Subcutaneous adipose tissue (tissue), 4 donors: ENCODE data around the gene IGFN1. TPM values are rescaled to one million over a fixed set of nuclear protein-coding genes. Genes with fewer than 3 reads are reported as not detected.

Experiments used
- total RNA-seq, 4 donors: library from RNA; depleted of rRNA; stranded (reverse); fragments of >200 nt; gene quantifications; one replicate each; pipeline ENCODE4 v1.1.0, GENCODE V29; 2016
- TF ChIP-seq, protein P1 (sequence below): fragments of 450-650 bp; IDR thresholded peaks from one replicate; pipeline ENCODE4 v1.5.1; 2016; ENCODE audit warnings: low read depth, mild to moderate bottlenecking, control low read depth, antibody characterized with exemption, moderate library complexity

The IGFN1 gene
- total RNA-seq, 4 donors from 2014 or later = not detected

DNA sequence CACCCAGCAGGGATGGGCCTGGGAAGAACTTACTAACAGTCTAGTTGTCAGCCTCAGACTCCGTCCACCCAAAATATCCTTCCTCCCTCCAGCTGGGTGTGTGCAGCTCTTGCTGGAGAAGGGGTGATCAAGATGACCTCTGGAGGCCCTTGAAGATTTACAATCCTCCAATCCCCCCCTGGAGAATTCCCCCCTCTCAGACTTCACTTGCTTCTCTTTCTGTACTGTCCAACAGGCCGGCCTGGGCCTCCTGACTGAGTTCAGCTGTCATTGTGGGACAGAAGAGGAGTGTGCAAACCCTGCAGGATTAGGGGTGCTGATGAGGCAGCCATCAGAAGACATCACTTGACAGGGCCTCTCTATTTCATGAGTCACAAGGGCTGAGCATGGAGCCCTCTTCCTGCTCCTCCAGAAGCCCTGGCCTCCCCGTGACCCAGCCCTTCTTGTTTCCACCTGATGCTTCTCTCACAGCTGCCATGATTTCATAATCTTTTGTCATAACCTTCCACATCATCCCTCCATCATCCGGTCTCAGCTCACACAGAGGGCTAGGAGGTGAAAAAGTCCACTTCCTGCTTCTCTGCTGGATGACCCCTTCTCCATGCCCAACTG is 17.5 kb upstream of the IGFN1 start:
- TF ChIP-seq, protein P1, sequence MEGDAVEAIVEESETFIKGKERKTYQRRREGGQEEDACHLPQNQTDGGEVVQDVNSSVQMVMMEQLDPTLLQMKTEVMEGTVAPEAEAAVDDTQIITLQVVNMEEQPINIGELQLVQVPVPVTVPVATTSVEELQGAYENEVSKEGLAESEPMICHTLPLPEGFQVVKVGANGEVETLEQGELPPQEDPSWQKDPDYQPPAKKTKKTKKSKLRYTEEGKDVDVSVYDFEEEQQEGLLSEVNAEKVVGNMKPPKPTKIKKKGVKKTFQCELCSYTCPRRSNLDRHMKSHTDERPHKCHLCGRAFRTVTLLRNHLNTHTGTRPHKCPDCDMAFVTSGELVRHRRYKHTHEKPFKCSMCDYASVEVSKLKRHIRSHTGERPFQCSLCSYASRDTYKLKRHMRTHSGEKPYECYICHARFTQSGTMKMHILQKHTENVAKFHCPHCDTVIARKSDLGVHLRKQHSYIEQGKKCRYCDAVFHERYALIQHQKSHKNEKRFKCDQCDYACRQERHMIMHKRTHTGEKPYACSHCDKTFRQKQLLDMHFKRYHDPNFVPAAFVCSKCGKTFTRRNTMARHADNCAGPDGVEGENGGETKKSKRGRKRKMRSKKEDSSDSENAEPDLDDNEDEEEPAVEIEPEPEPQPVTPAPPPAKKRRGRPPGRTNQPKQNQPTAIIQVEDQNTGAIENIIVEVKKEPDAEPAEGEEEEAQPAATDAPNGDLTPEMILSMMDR = no peak

DNA sequence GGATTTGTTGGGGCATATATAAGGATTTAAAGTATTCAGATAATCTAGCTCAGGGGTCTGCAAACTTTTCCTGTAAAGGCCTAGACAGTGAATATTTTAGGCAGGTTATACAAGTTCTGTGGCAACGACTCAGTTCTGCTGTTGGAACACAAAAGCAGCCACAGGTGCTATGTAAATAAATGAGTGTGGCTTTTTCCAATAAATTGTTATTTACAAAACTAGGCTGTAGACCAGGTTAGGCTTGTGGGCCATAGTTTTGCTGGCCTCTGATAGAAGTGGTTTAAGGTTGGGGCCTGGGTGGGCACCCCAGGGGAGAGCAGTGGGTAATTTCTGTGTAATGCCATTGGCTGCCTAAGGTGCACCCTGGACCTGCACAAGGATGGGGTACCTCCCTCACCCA is 16.9 kb upstream of the IGFN1 start:
- TF ChIP-seq, protein P1 = no peak

DNA sequence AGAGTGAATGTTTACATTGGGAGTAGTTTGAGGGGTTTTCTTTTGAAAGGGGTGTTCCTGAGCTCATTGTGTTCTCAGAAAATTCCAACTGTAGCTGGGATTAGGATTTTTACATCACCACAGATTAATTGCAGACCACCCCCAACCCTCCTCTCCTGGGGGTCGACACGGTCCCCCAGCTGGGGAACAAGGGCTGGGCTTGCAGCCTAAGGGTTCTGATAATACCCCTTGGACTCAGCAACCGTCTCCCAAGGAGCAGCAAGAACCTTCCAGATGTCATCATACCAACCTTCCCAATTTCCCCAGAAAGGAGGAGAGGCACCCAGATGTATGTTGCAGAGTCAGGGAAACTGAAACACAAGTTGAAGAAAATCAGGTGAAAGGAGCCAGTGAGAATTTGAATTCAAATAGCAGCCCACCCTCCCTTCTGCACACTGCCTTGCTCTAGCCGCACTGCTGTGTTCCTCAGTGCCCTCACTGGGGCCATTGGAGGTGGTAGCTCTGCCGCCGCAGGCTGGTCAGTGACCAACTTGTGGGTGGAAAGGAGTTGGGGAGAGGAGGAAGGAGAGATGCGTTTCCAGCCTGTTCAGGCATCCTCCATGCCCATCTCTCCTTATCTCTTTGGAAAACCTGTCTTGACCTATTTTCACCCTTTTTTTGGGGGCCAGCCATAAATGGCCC is 14.7 kb upstream of the IGFN1 start:
- TF ChIP-seq, protein P1 = no peak

DNA sequence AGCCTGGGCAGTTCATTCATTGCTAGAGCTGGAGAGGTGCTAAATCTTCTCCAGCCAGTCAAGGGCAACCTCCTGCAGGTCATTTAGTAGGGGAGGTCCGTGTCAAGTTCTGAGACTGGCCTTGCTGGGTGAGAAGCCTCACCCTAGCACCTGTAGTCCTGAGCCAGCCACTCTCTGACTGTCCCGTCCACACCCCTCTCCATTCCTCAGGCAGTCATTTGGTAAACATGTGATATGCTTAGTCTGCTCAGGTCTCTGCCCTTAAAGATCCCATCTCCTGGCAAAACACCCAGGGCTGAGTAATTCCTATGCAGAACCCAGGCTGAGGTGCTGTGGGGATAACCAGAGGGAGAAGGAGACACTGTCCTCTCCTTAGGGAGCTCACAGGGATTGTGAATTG is 13.7 kb upstream of the IGFN1 start:
- TF ChIP-seq, protein P1 = no peak

DNA sequence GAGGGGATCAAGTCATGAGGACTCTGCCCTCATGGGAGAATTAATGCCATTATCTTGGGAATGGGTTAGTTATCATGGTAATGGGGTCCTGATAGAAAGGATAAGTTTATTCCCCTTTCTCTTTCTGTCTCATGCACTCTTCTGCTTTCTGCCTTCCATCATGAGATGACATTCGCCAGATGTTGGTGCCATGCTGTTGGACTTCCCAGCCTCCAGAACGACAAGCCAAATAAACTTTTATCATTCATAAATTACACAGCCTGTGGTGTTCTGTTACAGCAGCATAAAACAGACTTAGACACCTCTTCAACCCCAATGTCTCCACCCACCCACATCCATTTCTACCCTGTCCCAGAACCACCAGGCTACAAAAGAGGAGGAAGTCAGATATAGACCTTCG is 11.9 kb upstream of the IGFN1 start:
- TF ChIP-seq, protein P1 = no peak

DNA sequence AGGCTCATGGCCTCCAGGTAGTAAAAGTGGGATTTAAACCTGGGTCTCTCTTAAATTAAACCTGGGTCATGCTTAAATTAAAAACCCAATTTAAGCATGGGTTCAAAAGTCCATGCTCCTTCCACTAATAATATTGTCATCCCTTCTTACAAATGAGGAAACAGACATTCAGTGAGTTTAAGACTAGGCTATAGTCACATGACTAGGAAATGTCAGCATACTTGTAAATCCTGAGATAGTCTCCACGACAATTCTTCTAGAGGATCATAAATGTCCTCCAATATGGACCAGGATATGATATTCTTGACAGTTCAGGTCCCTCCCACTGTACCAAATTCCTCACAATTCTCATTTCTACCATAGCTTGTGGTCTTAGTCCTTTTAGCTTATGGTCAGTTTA is 10.5 kb upstream of the IGFN1 start:
- TF ChIP-seq, protein P1 = no peak

DNA sequence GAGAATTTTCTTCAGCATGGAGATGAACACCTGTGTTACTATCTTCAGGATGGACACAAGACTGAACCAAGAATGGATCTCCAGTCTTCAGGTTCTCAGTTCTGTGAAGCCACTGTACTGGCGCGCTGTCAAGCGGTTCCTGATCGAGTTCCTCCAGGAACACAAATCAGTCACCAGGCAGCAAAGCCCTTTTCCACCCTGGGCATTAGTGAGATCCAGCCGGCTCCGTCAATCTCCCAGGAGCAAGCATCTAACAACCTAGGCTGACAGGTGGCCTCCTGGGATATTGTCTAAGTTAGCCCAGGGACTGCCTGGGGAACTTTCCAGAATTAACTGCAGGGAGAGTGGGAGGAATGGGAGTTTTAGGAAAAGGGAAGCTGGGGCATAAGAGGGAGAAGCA is 9.7 kb upstream of the IGFN1 start:
- TF ChIP-seq, protein P1 = no peak
